Measurements from ENCODE around the gene PLEKHA3. TPM values are rescaled to one million over a fixed set of nuclear protein-coding genes. Genes with fewer than 3 reads are reported as not detected.

PLEKHA3 gene
- total and polyA plus RNA-seq, 12 donors: 2.5 to 53.2 (median 39.7) TPM

GRCh38 chr2:178479275-178479616 lies 1.0 kb upstream of the PLEKHA3 start:
- H3K27me3 ChIP-seq: no peaks in the 10 kb centered on the region
- peak overlapping the region; percentile 18 to 92 (median 75) for H3K4me3 ChIP-seq
- peaks cover 0 to 61% (median 52%) of the 10 kb centered on the region in 9 donors for H3K4me1 ChIP-seq
- no peaks in the 10 kb centered on the region for H3K9me3 ChIP-seq
- intact Hi-C loops (cut with DNase I): loop anchor here in 2 of 10 donors (2.0 kb wide), 1 partner anchor 28 kb away; the partner anchor contains the start of genes PJVK (in 2 of the 2) and PRKRA (in 2 of the 2)
- WGBS, 2 donors: 52 to 56% methylated on average over 4 of the region's 4 CpGs
- TF ChIP-seq CTCF (IDR thresholded peaks at IDR 0.05): no peak
- no peak for DNase-seq
- H3K36me3 ChIP-seq: no peaks in the 10 kb centered on the region
- H3K27ac ChIP-seq: peak overlapping the region; percentile 81 to 97 (median 93)
- no peak for ATAC-seq

GRCh38 chr2:178479758-178480226 lies 465 bp upstream of the PLEKHA3 start:
- Histone ChIP-seq H3K9me3 (no peaks in the 10 kb centered on the region), H3K27ac (peak overlapping the region; percentile 55 to 97 (median 93)), H3K4me3 (peak overlapping the region in 9 of 10 donors; percentile 75 to 92 (median 87)), H3K4me1 (peaks cover under 1 to 61% (median 57%) of the 10 kb centered on the region in 9 donors), H3K27me3 (no peaks in the 10 kb centered on the region), H3K36me3 (no peaks in the 10 kb centered on the region)
- WGBS, 2 donors: 21 to 24% methylated on average over 19 of the region's 19 CpGs
- intact Hi-C loops (cut with DNase I): loop anchor here in 2 of 10 donors (2.0 to 5.0 kb wide), 3 partner anchors 29 to 43 kb away; partner anchors contain the start of genes PJVK (in 2 of the 2) and PRKRA (in 2 of the 2)
- TF ChIP-seq CTCF (IDR thresholded peaks at IDR 0.05): no peak
- no peak for DNase-seq
- no peak for ATAC-seq

GRCh38 chr2:178482437-178482836 lies 2.2 kb downstream of the PLEKHA3 start:
- intact Hi-C loops (cut with DNase I): loop anchor here in 1 of 10 donors (5.0 kb wide), 1 partner anchor 40 kb away; no protein-coding TSS in a partner anchor
- Histone ChIP-seq H3K4me1 (peaks cover 3 to 63% (median 59%) of the 10 kb centered on the region in 9 donors), H3K27me3 (no peaks in the 10 kb centered on the region), H3K36me3 (peaks cover 0 to 18% (median under 1%) of the 10 kb centered on the region in 9 donors), H3K4me3 (peak overlapping the region in 3 of 10 donors; percentile 76 to 92 (median 87)), H3K27ac (no peak overlapping the region), H3K9me3 (no peaks in the 10 kb centered on the region)
- ATAC-seq (no peak), DNase-seq (no peak)
- TF ChIP-seq CTCF (IDR thresholded peaks at IDR 0.05): no peak
- 86% methylated on average over 4 of the region's 4 CpGs for WGBS, 2 donors

DNA sequence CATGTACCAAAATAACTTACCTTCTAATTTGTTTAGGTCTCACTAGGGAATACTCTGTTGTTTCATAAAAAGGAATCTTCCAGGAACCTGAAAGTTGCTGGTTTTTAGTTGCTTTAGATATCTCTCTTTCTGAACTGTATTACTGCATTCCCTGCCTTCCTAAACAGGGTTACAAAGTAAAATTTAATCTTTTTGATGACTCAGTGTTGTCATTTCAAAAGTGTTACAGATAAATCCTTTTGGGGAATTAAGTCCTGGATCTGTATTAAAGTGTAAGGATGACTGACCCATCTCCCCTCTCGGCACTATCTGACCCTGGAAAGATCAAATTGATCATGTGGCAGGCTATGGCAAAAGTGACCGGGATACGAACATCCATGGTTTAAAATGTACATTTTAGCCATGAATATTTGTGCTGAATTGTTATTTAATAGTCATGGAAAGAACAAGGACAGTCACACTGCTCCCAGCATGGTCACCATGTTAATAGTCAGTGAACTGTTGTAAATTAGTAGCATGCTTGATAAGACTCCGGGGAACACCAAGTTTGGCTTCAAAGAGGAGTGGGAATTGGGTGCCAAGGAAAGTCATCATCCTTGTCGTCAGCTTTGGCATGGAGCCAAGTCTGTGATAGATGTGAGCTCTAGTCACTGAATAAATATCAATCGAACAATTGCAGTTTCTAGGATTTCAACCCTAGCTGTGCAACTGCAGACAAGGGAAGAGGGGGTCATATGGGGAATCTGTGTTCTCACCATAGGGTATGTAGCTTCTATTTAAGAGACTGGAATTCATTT lies 4.2 kb downstream of the PLEKHA3 start:
- H3K9me3 ChIP-seq: no peaks in the 10 kb centered on the region
- H3K36me3 ChIP-seq: peaks cover 0 to 38% (median 4%) of the 10 kb centered on the region in 9 donors
- WGBS, 2 donors: 46 to 51% methylated on average over 6 of the region's 6 CpGs
- peak overlapping the region in 7 of 10 donors; percentile 8 to 45 (median 32) for H3K27ac ChIP-seq
- ATAC-seq (peak in 3 of 8 donors; percentile 7 to 37 (median 36)), DNase-seq (peak in 1 of 2 donors; percentile 64)
- H3K4me3 ChIP-seq: no peak overlapping the region
- H3K4me1 ChIP-seq: peaks cover 3 to 52% (median 47%) of the 10 kb centered on the region in 9 donors
- no peak for TF ChIP-seq CTCF (IDR thresholded peaks at IDR 0.05)
- H3K27me3 ChIP-seq: no peaks in the 10 kb centered on the region
- intact Hi-C loops (cut with DNase I): loop anchor here in 1 of 10 donors (5.0 kb wide), 1 partner anchor 38 kb away; no protein-coding TSS in a partner anchor
